Type B pancreatic cell (in vitro differentiated cells): ENCODE results near the gene VAT1L. TPM values are rescaled to one million over a fixed set of nuclear protein-coding genes. Genes with fewer than 3 reads are reported as not detected.

Source experiments
- DNase-seq: peaks from one replicate; pipeline ENCODE4 v3.0.0; 2021; ENCODE audit warnings: mixed read lengths; ENCODE audit not compliant: unreplicated experiment; ENCODE audit errors: extremely low spot score
- H3K27ac Mint-ChIP-seq: 2 replicates; pipeline ENCODE4 v1.8.0; 2021; ENCODE audit warnings: mild to moderate bottlenecking, mixed read lengths
- H3K27me3 Mint-ChIP-seq: 2 replicates; pipeline ENCODE4 v1.8.0; 2021; ENCODE audit warnings: mixed read lengths
- H3K36me3 Mint-ChIP-seq: 2 replicates; pipeline ENCODE4 v1.8.0; 2021; ENCODE audit warnings: mixed read lengths
- H3K4me1 Mint-ChIP-seq: one replicate; pipeline ENCODE4 v1.8.0; 2021; ENCODE audit warnings: mixed read lengths; ENCODE audit not compliant: unreplicated experiment
- H3K4me3 Mint-ChIP-seq: 2 replicates; pipeline ENCODE4 v1.8.0; 2021; ENCODE audit warnings: mild to moderate bottlenecking, mixed read lengths
- H3K9me3 Mint-ChIP-seq: 2 replicates; pipeline ENCODE4 v1.8.0; 2021; ENCODE audit warnings: mixed read lengths
- total RNA-seq: library from RNA; stranded (reverse); gene quantifications from 2 replicates; pipeline ENCODE4 v1.2.1, GENCODE V29; 2021; ENCODE audit warnings: low replicate concordance
- TF ChIP-seq, protein P1 (sequence below): fragments of 200-600 bp; sonication (generic); conservative IDR thresholded peaks from 2 replicates; pipeline ENCODE4 v1.5.0; 2021; ENCODE audit warnings: antibody characterized with exemption, mild to moderate bottlenecking

The VAT1L gene
- total RNA-seq, 1 donor from 2014 or later = 12.4 TPM

DNA sequence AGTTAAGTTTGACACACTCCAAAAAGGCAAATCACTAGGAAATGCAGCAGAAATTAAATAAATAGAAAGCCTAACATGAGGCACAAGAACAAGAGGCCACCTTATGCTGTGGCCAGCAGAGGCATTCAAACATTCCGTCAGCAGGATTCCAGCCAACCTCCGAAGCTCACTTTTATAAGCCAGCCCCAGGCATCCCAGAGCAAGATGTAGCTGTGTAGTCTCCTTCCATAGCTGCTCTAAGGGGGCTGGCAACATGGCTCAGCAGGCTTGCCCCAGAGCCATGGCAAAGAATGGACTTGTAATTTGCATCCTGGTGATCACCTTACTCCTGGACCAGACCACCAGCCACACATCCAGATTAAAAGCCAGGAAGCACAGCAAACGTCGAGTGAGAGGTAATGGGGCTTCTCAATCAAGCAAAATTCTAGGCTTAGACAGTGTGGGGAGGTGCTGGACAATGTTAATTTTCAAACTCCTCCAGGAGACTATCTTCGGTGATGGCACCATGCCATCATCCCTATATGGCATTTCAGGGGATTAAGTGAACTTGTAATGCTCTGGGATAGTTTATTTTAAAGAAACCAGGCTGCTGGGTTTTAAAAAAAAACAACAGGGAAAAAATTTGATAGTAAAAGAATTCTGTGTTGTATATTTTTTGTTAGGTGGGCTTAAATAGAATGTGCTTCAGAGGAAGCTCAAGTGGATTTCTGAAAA is 234.1 kb downstream of the VAT1L start, which contains the start of gene CLEC3A:
Gene CLEC3A (plus strand): TSS at position 202 of the 714 bp plus-strand sequence. CDS start 79 bp downstream, at position 281.
- H3K4me1 Mint-ChIP-seq = no peaks in the 10 kb centered on the region
- no peak within 1 kb of the TSS for H3K4me3 Mint-ChIP-seq
- H3K36me3 Mint-ChIP-seq = no peaks in the 10 kb centered on the region
- H3K9me3 Mint-ChIP-seq = no peaks in the 10 kb centered on the region
- no peak within 1 kb of the TSS for H3K27ac Mint-ChIP-seq
- peaks cover 24% of the 10 kb centered on the region for H3K27me3 Mint-ChIP-seq
- TF ChIP-seq, protein P1, sequence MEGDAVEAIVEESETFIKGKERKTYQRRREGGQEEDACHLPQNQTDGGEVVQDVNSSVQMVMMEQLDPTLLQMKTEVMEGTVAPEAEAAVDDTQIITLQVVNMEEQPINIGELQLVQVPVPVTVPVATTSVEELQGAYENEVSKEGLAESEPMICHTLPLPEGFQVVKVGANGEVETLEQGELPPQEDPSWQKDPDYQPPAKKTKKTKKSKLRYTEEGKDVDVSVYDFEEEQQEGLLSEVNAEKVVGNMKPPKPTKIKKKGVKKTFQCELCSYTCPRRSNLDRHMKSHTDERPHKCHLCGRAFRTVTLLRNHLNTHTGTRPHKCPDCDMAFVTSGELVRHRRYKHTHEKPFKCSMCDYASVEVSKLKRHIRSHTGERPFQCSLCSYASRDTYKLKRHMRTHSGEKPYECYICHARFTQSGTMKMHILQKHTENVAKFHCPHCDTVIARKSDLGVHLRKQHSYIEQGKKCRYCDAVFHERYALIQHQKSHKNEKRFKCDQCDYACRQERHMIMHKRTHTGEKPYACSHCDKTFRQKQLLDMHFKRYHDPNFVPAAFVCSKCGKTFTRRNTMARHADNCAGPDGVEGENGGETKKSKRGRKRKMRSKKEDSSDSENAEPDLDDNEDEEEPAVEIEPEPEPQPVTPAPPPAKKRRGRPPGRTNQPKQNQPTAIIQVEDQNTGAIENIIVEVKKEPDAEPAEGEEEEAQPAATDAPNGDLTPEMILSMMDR = no peak
- DNase-seq = no peak

DNA sequence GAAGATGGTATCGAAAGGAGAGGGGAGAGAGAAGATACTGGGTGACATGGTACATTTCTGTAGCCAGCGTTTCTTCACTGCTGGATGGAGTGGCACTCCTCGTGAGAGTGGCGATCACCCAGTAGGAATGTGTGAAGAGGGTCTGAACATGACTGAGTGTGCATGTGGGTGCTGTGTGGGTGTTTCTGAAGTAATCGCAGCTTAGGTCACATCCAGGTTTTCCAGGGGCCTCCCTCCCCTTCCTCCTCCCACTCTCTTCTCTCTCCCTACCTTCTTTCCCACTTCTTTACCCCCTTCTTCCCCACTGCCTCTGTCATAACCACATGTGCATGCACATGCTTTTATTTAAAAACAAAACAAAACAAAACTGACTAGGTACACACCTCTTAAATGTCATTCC is 235.8 kb downstream of the VAT1L start:
- H3K27ac Mint-ChIP-seq = no peak overlapping the region
- no peaks in the 10 kb centered on the region for H3K9me3 Mint-ChIP-seq
- H3K36me3 Mint-ChIP-seq = no peaks in the 10 kb centered on the region
- H3K27me3 Mint-ChIP-seq = peaks cover 22% of the 10 kb centered on the region
- TF ChIP-seq, protein P1 = no peak
- H3K4me3 Mint-ChIP-seq = no peak overlapping the region
- DNase-seq = no peak
- no peaks in the 10 kb centered on the region for H3K4me1 Mint-ChIP-seq

DNA sequence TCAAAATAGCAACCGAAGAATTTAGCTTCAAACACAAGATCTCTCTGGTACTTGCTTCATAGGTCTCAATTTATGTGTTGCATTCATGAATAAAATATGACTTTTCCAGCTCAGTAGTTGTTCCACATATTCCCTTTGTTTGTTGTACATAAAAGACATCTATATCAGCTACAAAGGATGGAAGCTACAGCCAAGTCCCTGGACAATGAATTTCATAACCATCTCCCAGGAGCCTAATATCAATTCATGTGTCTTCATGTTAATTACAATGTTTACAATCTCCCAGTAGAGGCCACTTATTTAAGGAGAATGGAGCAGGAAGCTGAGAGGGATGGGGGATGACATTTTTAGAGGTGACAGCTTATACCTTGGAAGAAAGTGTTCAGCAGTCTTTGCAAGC is 237.3 kb downstream of the VAT1L start:
- TF ChIP-seq, protein P1 = no peak
- DNase-seq = no peak
- Mint-ChIP-seq H3K4me3 (no peak overlapping the region), H3K27ac (no peak overlapping the region), H3K9me3 (no peaks in the 10 kb centered on the region), H3K27me3 (peaks cover 22% of the 10 kb centered on the region), H3K4me1 (no peaks in the 10 kb centered on the region), H3K36me3 (no peaks in the 10 kb centered on the region)

DNA sequence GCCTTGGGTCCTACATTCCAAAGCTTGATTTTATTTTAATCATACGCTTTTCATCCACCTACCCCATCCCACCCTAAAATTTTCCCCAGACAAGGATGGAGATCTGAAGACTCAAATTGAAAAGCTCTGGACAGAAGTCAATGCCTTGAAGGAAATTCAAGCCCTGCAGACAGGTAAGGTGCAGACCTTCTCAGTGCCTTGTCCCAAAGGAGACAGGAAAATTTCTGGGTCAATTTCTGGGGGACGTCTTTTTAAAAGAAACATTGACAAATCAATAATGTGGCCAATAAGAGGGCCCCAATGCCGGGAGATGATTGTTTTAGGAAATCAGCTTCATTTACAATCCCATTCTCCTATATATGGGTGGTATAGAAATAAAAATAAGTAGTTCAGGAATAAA is 239.7 kb downstream of the VAT1L start:
- no peaks in the 10 kb centered on the region for H3K36me3 Mint-ChIP-seq
- DNase-seq = no peak
- H3K27ac Mint-ChIP-seq = no peak overlapping the region
- H3K9me3 Mint-ChIP-seq = no peaks in the 10 kb centered on the region
- no peak overlapping the region for H3K4me3 Mint-ChIP-seq
- TF ChIP-seq, protein P1 = no peak
- peaks cover 22% of the 10 kb centered on the region for H3K27me3 Mint-ChIP-seq
- no peaks in the 10 kb centered on the region for H3K4me1 Mint-ChIP-seq

Other genes with a start within 250 kb of the VAT1L start
- 4.8 and 6.2 TPM in 2 replicates for gene NUDT7, start 66.0 kb upstream of the VAT1L start, total RNA-seq
- not detected in 2 replicates for gene CLEC3A, start 234.0 kb downstream of the VAT1L start, total RNA-seq